NB4 (cell line): ENCODE results near the gene CHCHD4.

Experiments used
- CTCF ChIP-seq: IDR thresholded peaks from one replicate; pipeline ENCODE4 v1.5.1; 2012; ENCODE audit warnings: low read depth, low read length
- POLR2A ChIP-seq: IDR thresholded peaks from 2 replicates; pipeline ENCODE4 v1.6.1; 2011; ENCODE audit warnings: mild to moderate bottlenecking; ENCODE audit not compliant: insufficient read length; ENCODE audit errors: extremely low read depth

DNA sequence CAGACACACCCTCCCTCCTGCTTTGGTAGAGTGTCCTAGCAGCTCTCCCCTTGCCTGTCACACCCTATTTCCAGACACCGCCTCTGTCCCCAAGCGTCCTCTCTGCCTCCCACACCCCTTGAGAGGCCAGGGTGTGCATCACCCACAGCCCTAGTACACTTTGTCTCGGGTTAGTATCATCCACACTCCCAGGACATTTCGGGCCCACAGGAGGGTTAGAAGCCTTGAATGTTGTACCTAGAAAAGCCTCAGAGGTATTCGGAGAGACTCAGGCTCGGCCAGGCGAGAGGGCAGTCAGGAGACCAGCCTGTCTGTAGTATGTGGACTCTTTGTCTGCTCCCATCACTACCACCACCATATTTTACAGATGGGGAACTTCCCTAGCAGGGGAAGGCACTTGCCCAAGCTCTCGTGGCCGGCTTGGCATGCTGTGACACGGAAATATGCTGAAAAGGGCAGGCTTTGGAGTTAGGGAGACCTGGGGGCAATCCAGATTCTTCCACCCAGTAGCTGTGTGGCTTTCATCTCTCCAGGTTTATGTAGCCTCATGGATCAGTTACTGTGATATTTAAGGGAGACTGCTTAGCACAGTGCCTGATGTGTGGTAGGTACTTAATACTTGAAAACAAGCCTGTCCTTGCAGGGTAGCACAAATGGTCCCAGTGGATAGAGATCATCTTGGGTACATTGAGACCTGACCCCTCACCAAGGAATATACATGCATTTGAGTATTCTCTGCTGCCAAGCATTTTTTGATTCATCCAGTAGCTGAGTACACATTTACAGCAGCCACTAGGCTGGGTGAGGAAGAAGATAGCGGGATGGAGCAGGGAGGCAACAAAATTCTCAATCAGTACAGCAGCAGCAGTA lies 1.6 kb upstream of the CHCHD4 start:
- TF ChIP-seq POLR2A = no peak
- TF ChIP-seq CTCF = no peak
